ENCODE data around the gene DLK1.

DNA sequence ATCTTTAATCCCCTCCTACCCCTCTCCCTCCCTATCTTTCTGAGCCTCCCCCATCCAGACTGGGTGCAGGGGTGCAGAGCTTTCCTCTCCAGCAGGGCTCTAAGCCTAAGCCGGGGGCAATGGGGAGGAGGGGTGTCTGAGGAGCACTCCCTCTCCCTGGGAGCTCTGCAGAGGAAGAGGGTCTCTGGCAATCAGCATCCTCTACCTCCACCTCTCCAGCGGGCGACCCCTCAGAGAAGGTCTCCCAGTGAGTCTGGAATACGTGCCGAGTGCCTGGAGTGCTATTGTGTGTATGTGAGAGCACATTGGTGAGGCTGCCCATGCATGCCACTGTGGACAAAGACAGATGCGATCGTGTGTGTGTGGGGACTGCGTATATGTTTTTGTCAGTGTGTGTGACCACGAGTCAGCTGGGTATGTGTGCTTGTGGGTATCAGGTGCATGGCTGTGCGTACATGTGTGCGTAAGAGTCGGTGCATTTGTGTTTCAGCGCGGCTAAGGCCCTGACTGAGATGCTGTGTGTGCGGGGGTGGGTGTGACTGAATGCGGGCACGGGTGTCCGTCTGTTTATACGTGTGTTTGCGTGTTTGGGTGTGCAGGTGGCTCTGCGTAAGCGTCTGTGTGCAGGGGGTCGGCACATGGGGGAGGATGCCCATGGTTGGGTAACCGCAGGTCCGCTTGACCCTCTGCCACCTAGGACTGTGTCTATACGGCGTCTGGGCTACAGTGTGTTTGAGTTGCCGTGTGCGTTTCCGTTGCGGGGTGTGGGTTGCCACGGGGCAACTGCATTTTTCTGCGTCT, 905 bp upstream of the DLK1 start:
- TF ChIP-seq, protein P1, sequence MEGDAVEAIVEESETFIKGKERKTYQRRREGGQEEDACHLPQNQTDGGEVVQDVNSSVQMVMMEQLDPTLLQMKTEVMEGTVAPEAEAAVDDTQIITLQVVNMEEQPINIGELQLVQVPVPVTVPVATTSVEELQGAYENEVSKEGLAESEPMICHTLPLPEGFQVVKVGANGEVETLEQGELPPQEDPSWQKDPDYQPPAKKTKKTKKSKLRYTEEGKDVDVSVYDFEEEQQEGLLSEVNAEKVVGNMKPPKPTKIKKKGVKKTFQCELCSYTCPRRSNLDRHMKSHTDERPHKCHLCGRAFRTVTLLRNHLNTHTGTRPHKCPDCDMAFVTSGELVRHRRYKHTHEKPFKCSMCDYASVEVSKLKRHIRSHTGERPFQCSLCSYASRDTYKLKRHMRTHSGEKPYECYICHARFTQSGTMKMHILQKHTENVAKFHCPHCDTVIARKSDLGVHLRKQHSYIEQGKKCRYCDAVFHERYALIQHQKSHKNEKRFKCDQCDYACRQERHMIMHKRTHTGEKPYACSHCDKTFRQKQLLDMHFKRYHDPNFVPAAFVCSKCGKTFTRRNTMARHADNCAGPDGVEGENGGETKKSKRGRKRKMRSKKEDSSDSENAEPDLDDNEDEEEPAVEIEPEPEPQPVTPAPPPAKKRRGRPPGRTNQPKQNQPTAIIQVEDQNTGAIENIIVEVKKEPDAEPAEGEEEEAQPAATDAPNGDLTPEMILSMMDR (IDR thresholded peaks at IDR 0.05) = no peak
- TF ChIP-seq, protein P2, sequence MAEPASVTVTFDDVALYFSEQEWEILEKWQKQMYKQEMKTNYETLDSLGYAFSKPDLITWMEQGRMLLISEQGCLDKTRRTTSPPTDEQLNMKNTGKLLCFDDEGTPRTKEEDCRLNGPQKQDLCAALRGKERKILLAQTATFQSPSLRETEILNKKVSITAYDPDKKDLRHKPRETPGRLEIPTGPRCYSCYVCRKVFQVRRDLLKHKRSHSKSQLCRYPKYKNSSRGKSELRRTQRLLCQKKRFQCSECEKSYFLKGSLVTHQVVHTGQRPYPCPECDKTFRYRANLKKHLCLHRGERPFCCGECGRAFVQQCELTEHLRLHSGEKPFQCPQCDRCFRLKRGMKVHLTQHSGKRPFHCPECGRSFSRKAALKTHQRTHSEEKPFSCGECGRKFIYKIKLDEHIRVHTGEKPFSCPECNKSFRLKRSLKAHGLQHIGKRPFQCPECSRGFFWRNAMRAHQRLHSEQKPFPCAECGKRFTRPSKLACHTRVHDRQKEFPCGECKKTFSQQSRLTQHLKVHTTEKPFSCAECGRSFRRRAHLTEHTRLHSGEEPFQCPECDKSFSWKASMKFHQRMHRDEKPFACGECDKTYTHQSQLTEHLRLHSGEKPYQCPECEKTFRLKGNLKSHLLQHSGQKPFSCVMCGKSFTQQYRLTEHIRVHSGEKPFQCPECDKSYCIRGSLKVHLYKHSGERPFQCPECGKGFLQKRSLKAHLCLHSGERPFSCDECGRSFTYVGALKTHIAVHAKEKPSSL (CRISPR knock-in tag; conservative IDR thresholded peaks at IDR 0.05) = no peak
- TF ChIP-seq SMAD3 (CRISPR knock-in tag; IDR thresholded peaks at IDR 0.05; ENCODE audit: borderline replicate concordance) (no peak), TEAD4 (CRISPR knock-in tag; IDR thresholded peaks at IDR 0.05) (no peak), MXD4 (CRISPR knock-in tag; IDR thresholded peaks at IDR 0.05; ENCODE audit: borderline replicate concordance) (no peak), ETV6 (CRISPR knock-in tag; IDR thresholded peaks at IDR 0.05) (no peak)
- TF ChIP-seq, protein P3, sequence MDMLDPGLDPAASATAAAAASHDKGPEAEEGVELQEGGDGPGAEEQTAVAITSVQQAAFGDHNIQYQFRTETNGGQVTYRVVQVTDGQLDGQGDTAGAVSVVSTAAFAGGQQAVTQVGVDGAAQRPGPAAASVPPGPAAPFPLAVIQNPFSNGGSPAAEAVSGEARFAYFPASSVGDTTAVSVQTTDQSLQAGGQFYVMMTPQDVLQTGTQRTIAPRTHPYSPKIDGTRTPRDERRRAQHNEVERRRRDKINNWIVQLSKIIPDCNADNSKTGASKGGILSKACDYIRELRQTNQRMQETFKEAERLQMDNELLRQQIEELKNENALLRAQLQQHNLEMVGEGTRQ (CRISPR knock-in tag; IDR thresholded peaks at IDR 0.05) = no peak
